ENCODE results near the gene RUNDC3A. TPM values are rescaled to one million over a fixed set of nuclear protein-coding genes. Genes with fewer than 3 reads are reported as not detected.
A peak's percentile ranks its signal among the peaks of the same experiment; 100 is the strongest.

The RUNDC3A gene
- total RNA-seq, 1 donor from 2014 or later: 0.40 TPM

- Mint-ChIP-seq H3K9me3 (ENCODE audit: low read depth) (no peaks in the 10 kb centered on the region), H3K4me1 (ENCODE audit: low read depth) (peaks cover 7% of the 10 kb centered on the region), H3K4me3 (ENCODE audit: unreplicated experiment) (no peak overlapping the region), H3K27me3 (ENCODE audit: low read depth) (peaks cover 32% of the 10 kb centered on the region), H3K36me3 (ENCODE audit: low read depth) (no peaks in the 10 kb centered on the region), H3K27ac (ENCODE audit: unreplicated experiment) (no peak overlapping the region)
- DNase-seq (ENCODE audit: low spot score): no peak
- TF ChIP-seq CTCF (IDR thresholded peaks at IDR 0.05): no peak
These were observed 3.8 kb upstream of the RUNDC3A start for GRCh38 chr17:44304651-44305050.

GRCh38 chr17:44307387-44308186, 814 bp upstream of the RUNDC3A start:
- H3K27ac Mint-ChIP-seq (ENCODE audit: unreplicated experiment): no peak overlapping the region
- no peaks in the 10 kb centered on the region for H3K36me3 Mint-ChIP-seq (ENCODE audit: low read depth)
- no peak for DNase-seq (ENCODE audit: low spot score)
- H3K4me3 Mint-ChIP-seq (ENCODE audit: unreplicated experiment): peak overlapping the region; percentile 61
- TF ChIP-seq CTCF (IDR thresholded peaks at IDR 0.05): no peak
- no peaks in the 10 kb centered on the region for H3K9me3 Mint-ChIP-seq (ENCODE audit: low read depth)
- H3K4me1 Mint-ChIP-seq (ENCODE audit: low read depth): peaks cover 7% of the 10 kb centered on the region
- peaks cover 25% of the 10 kb centered on the region for H3K27me3 Mint-ChIP-seq (ENCODE audit: low read depth)

- peaks cover 7% of the 10 kb centered on the region for H3K4me1 Mint-ChIP-seq (ENCODE audit: low read depth)
- H3K27ac Mint-ChIP-seq (ENCODE audit: unreplicated experiment): no peak overlapping the region
- peaks cover 19% of the 10 kb centered on the region for H3K27me3 Mint-ChIP-seq (ENCODE audit: low read depth)
- no peak for DNase-seq (ENCODE audit: low spot score)
- H3K4me3 Mint-ChIP-seq (ENCODE audit: unreplicated experiment): peak overlapping the region; percentile 33
- no peaks in the 10 kb centered on the region for H3K36me3 Mint-ChIP-seq (ENCODE audit: low read depth)
- H3K9me3 Mint-ChIP-seq (ENCODE audit: low read depth): no peaks in the 10 kb centered on the region
- TF ChIP-seq CTCF (IDR thresholded peaks at IDR 0.05): no peak
These were observed 464 bp downstream of the RUNDC3A start for GRCh38 chr17:44308865-44309264.

GRCh38 chr17:44309472-44309871, 1.1 kb downstream of the RUNDC3A start:
- Mint-ChIP-seq H3K4me3 (ENCODE audit: unreplicated experiment) (no peak overlapping the region), H3K27me3 (ENCODE audit: low read depth) (peaks cover 21% of the 10 kb centered on the region), H3K36me3 (ENCODE audit: low read depth) (no peaks in the 10 kb centered on the region), H3K27ac (ENCODE audit: unreplicated experiment) (no peak overlapping the region), H3K4me1 (ENCODE audit: low read depth) (peaks cover 7% of the 10 kb centered on the region), H3K9me3 (ENCODE audit: low read depth) (no peaks in the 10 kb centered on the region)
- TF ChIP-seq CTCF (IDR thresholded peaks at IDR 0.05): no peak
- DNase-seq (ENCODE audit: low spot score): no peak

GRCh38 chr17:44310188-44310587, 1.8 kb downstream of the RUNDC3A start:
- H3K4me3 Mint-ChIP-seq (ENCODE audit: unreplicated experiment): no peak overlapping the region
- DNase-seq (ENCODE audit: low spot score): no peak
- no peak overlapping the region for H3K27ac Mint-ChIP-seq (ENCODE audit: unreplicated experiment)
- TF ChIP-seq CTCF (IDR thresholded peaks at IDR 0.05): no peak
- peaks cover 7% of the 10 kb centered on the region for H3K4me1 Mint-ChIP-seq (ENCODE audit: low read depth)
- peaks cover 16% of the 10 kb centered on the region for H3K27me3 Mint-ChIP-seq (ENCODE audit: low read depth)
- no peaks in the 10 kb centered on the region for H3K36me3 Mint-ChIP-seq (ENCODE audit: low read depth)
- H3K9me3 Mint-ChIP-seq (ENCODE audit: low read depth): no peaks in the 10 kb centered on the region
